HCT116 (cell line): ENCODE results near the gene CNTN4. TPM values are rescaled to one million over a fixed set of nuclear protein-coding genes. Genes with fewer than 3 reads are reported as not detected.

ENCODE experiments used
- ATAC-seq: fragments of 200-7000 bp; cut with Tn5 transposase; 2 replicates; pipeline ENCODE4 v1.9.1; 2020; ENCODE audit warnings: mild to moderate bottlenecking, moderate library complexity
- BruUV-seq: library from RNA; stranded (reverse); fragments of 400-500 nt; replicated peaks from 2 replicates; lab custom pipeline; 2021; lab: Mats Ljungman, UMichigan
- CTCF ChIA-PET: fragments of 300-600 bp; sonication (Branson Sonifier 250); formaldehyde crosslinking; loops from one replicate; lab custom pipeline; 2021; ENCODE audit warnings: antibody characterized with exemption; lab: Charles Lee
- POLR2A ChIA-PET: fragments of 300-600, 350-600 bp; sonication (Branson Sonifier 250); formaldehyde crosslinking; loops from one replicate; lab custom pipeline; 2021; ENCODE audit warnings: antibody characterized with exemption; lab: Charles Lee
- RAD21 ChIA-PET, 2 experiments: fragments of 300-600 bp; sonication (Branson Sonifier 250); formaldehyde crosslinking; loops; one replicate each; lab custom pipeline; 2023; ENCODE audit warnings: low total read pairs in 2 of 2; ENCODE audit not compliant: uncharacterized antibody in 2 of 2, unreplicated experiment in 2 of 2, low non-redundant PET in 1 of 2; lab: Charles Lee
- DNase-seq: peaks from one replicate; pipeline ENCODE4 v3.0.0-alpha.2; 2010; ENCODE audit warnings: low read depth, low spot score
- H2AFZ ChIP-seq: fragments of 200-600 bp; shearing (Covaris generic), sonication (generic); 2 replicates; pipeline ENCODE4 v1.6.1; 2017; ENCODE audit warnings: low read depth, mixed run types, mixed read lengths, antibody characterized with exemption, low read length; ENCODE audit not compliant: poor library complexity, severe bottlenecking
- H3K27ac ChIP-seq: 2 replicates; pipeline ENCODE4 v1.5.1; 2012; ENCODE audit warnings: low read depth, low read length
- H3K27me3 ChIP-seq: fragments of 200-600 bp; sonication (generic); 2 replicates; pipeline ENCODE4 v1.6.1; 2016; ENCODE audit warnings: mixed run types, low read length, mixed read lengths; ENCODE audit not compliant: insufficient read depth
- H3K36me3 ChIP-seq, 2 experiments: fragments of 200-500 bp in 1 of 2; fragments of 200-600 bp in 1 of 2; sonication (Bioruptor generic) in 1 of 2; sonication (generic) in 1 of 2; 2 replicates each; pipeline versions ENCODE4 v1.5.1 to v1.6.1; 2014 to 2016; ENCODE audit warnings: low read length in 2 of 2, inconsistent platforms in 1 of 2, mixed read lengths in 1 of 2, mixed run types in 1 of 2; ENCODE audit not compliant: insufficient read depth in 2 of 2, control insufficient read depth in 1 of 2
- H3K4me1 ChIP-seq, 2 experiments: fragments of 200-600 bp in 1 of 2; sonication (generic) in 1 of 2; 2 replicates each; pipeline versions ENCODE4 v1.5.1 to v1.6.1; 2012 to 2017; ENCODE audit warnings: low read length in 2 of 2, inconsistent platforms in 1 of 2, mild to moderate bottlenecking in 1 of 2, mixed read lengths in 1 of 2, mixed run types in 1 of 2, moderate library complexity in 1 of 2; ENCODE audit not compliant: insufficient read depth in 2 of 2, control insufficient read depth in 1 of 2
- H3K4me2 ChIP-seq: fragments of 200-600 bp; sonication (generic); 2 replicates; pipeline ENCODE4 v1.6.1; 2017; ENCODE audit warnings: mixed run types, low read length, mixed read lengths
- H3K4me3 ChIP-seq, 2 experiments: fragments of 200-600 bp in 1 of 2; sonication (generic) in 1 of 2; replicated peaks in 1 of 2; 2 replicates each; pipeline ENCODE4 v1.5.1; 2011 to 2016; ENCODE audit warnings: low read length in 2 of 2, control low read depth in 1 of 2, low read depth in 1 of 2, mild to moderate bottlenecking in 1 of 2, mixed read lengths in 1 of 2, mixed run types in 1 of 2
- H3K79me2 ChIP-seq: fragments of 200-600 bp; sonication (generic); 2 replicates; pipeline ENCODE4 v1.6.1; 2017; ENCODE audit warnings: mild to moderate bottlenecking, mixed run types, low read length, moderate library complexity, mixed read lengths; ENCODE audit not compliant: insufficient read depth
- H3K9ac ChIP-seq: fragments of 200-600 bp; sonication (generic); 2 replicates; pipeline ENCODE4 v1.6.1; 2016; ENCODE audit warnings: low read length, mixed read lengths
- H3K9me2 ChIP-seq: fragments of 200-600 bp; sonication (generic), shearing (Covaris generic); 2 replicates; pipeline ENCODE4 v1.6.1; 2017; ENCODE audit warnings: mixed run types, mild to moderate bottlenecking, moderate library complexity; ENCODE audit not compliant: insufficient read depth
- H3K9me3 ChIP-seq, 2 experiments: fragments of 200-500 bp in 1 of 2; fragments of 200-600 bp in 1 of 2; sonication (Bioruptor generic) in 1 of 2; sonication (generic) in 1 of 2; 2 replicates each; pipeline ENCODE4 v1.6.1; 2014 to 2017; ENCODE audit warnings: low read length in 2 of 2, mixed read lengths in 2 of 2, inconsistent platforms in 1 of 2, low read depth in 1 of 2, mild to moderate bottlenecking in 1 of 2, mixed run types in 1 of 2, moderate library complexity in 1 of 2; ENCODE audit not compliant: control insufficient read depth in 1 of 2, insufficient read depth in 1 of 2
- H4K20me1 ChIP-seq: fragments of 200-600 bp; sonication (generic), shearing (Covaris generic); 2 replicates; pipeline ENCODE4 v1.6.1; 2017; ENCODE audit warnings: mixed run types, mild to moderate bottlenecking, moderate library complexity; ENCODE audit not compliant: insufficient read depth
- CBX3 ChIP-seq: IDR thresholded peaks from 2 replicates; pipeline ENCODE4 v1.6.1; 2012; ENCODE audit warnings: low read depth
- ELF1 ChIP-seq: IDR thresholded peaks from 2 replicates; pipeline ENCODE4 v1.6.1; 2012; ENCODE audit warnings: low read depth, borderline replicate concordance
- SIN3A ChIP-seq: IDR thresholded peaks from 2 replicates; pipeline ENCODE4 v1.6.1; 2012; ENCODE audit warnings: low read depth
- TCF7L2 ChIP-seq: IDR thresholded peaks from 2 replicates; pipeline ENCODE4 v1.7.0; 2011; ENCODE audit warnings: borderline replicate concordance, inconsistent platforms; ENCODE audit not compliant: insufficient read depth, insufficient read length; ENCODE audit errors: extremely low read depth
- YY1 ChIP-seq: IDR thresholded peaks from 2 replicates; pipeline ENCODE4 v1.6.1; 2011; ENCODE audit warnings: low read length, low read depth, moderate library complexity, mild to moderate bottlenecking; ENCODE audit not compliant: insufficient replicate concordance; ENCODE audit errors: extremely low read depth
- intact Hi-C: fragments of 100-400 bp; cut with micrococcal nuclease; formaldehyde crosslinking; loops from 2 replicates; pipeline ENCODE4 v1.10.0; 2022
- total RNA-seq: library from RNA; stranded (reverse); gene quantifications from one replicate; pipeline ENCODE4 v1.2.1, GENCODE V29; 2021; ENCODE audit not compliant: unreplicated experiment
- TF ChIP-seq, protein P1 (sequence below): IDR thresholded peaks from 2 replicates; pipeline ENCODE4 v1.6.1; 2012
- TF ChIP-seq, protein P2 (sequence below): IDR thresholded peaks from 2 replicates; pipeline ENCODE4 v1.6.1; 2012
- TF ChIP-seq, protein P3 (sequence below): IDR thresholded peaks from 2 replicates; pipeline ENCODE4 v1.6.1; 2011; ENCODE audit warnings: mild to moderate bottlenecking, low read length, moderate library complexity; ENCODE audit not compliant: insufficient replicate concordance; ENCODE audit errors: extremely low read depth

The CNTN4 gene
- total RNA-seq, 1 experiment from 2014 or later: not detected

DNA sequence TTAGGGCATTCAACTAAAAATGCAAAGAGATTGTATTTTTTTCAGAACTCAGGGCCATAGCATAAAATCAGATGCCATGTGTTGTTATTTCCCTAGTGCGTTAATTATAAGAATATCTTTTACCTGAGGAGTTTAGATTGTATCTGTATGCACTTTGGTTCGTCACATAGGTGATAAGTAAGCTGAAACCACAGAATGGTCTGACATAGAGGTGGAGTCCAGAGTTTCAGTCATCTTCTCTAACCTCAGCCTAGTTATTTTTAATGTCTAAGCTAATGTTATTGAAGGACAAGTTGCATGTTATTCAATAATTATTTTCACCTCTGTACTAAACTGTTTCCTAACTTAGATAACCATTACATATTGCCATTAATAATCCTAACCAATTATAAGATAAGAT is 27.1 kb upstream of the CNTN4 start:
- Histone ChIP-seq H3K79me2 (no peaks in the 10 kb centered on the region), H3K36me3 (no peaks in the 10 kb centered on the region), H3K4me3 (no peak overlapping the region), H3K27ac (no peak overlapping the region), H3K4me2 (no peak overlapping the region), H3K9me2 (no peaks in the 10 kb centered on the region)
- intact Hi-C loops: no loop called here
- no TSS peak for BruUV-seq
- no peak for DNase-seq
- POLR2A ChIA-PET: no interaction called here
- no peak for TF ChIP-seq CBX3
- TF ChIP-seq, all 23 proteins: peak for 0
- no peaks in the 10 kb centered on the region for H4K20me1 ChIP-seq
- H3K27me3 ChIP-seq: no peaks in the 10 kb centered on the region
- H3K9ac ChIP-seq: no peak overlapping the region
- H2AFZ ChIP-seq: no peak overlapping the region
- peaks cover 1 to 19% of the 10 kb centered on the region in 2 experiments; a peak in 2 of 4 replicates for H3K9me3 ChIP-seq
- ChIA-PET CTCF (no interaction called here), RAD21 (no interaction called here)
- no peak for ATAC-seq
- no peaks in the 10 kb centered on the region for H3K4me1 ChIP-seq

DNA sequence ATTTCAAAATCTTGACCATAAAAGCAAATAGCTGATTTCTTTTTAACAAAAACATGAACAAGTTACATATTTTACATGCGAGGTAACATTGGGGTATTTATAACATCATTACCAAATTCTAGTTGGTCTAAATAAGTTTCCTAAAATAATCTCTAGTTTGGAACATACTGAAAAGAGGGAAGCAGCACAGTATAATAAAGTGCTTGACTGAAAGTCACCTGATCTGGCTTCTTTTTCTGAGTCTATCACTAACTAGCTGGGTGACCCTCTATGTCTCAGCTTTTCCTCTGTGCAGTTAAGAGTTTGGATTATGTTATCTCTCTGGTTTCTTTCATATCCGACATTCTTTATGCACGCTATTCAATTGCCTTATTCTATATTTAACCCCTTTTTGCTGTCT is 19.8 kb upstream of the CNTN4 start:
- Histone ChIP-seq H4K20me1 (no peaks in the 10 kb centered on the region), H3K27ac (no peak overlapping the region), H3K36me3 (no peaks in the 10 kb centered on the region), H3K9me2 (no peaks in the 10 kb centered on the region), H3K4me2 (no peak overlapping the region), H2AFZ (no peak overlapping the region), H3K4me3 (no peak overlapping the region), H3K27me3 (no peaks in the 10 kb centered on the region), H3K4me1 (no peaks in the 10 kb centered on the region), H3K79me2 (no peaks in the 10 kb centered on the region), H3K9ac (no peak overlapping the region), H3K9me3 (peaks cover 6 to 16% of the 10 kb centered on the region in 2 experiments; a peak in 2 of 4 replicates)
- POLR2A ChIA-PET: no interaction called here
- TF ChIP-seq ELF1: no peak
- TF ChIP-seq, protein P1, sequence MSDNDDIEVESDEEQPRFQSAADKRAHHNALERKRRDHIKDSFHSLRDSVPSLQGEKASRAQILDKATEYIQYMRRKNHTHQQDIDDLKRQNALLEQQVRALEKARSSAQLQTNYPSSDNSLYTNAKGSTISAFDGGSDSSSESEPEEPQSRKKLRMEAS: no peak
- TF ChIP-seq, protein P2, sequence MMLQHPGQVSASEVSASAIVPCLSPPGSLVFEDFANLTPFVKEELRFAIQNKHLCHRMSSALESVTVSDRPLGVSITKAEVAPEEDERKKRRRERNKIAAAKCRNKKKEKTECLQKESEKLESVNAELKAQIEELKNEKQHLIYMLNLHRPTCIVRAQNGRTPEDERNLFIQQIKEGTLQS: no peak
- TF ChIP-seq, protein P3, sequence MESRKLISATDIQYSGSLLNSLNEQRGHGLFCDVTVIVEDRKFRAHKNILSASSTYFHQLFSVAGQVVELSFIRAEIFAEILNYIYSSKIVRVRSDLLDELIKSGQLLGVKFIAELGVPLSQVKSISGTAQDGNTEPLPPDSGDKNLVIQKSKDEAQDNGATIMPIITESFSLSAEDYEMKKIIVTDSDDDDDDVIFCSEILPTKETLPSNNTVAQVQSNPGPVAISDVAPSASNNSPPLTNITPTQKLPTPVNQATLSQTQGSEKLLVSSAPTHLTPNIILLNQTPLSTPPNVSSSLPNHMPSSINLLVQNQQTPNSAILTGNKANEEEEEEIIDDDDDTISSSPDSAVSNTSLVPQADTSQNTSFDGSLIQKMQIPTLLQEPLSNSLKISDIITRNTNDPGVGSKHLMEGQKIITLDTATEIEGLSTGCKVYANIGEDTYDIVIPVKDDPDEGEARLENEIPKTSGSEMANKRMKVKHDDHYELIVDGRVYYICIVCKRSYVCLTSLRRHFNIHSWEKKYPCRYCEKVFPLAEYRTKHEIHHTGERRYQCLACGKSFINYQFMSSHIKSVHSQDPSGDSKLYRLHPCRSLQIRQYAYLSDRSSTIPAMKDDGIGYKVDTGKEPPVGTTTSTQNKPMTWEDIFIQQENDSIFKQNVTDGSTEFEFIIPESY: no peak
- TF ChIP-seq TCF7L2: no peak
- no peak for TF ChIP-seq SIN3A
- TF ChIP-seq YY1: no peak
- CTCF ChIA-PET: no interaction called here
- BruUV-seq: no TSS peak
- RAD21 ChIA-PET: no interaction called here
- no peak for ATAC-seq
- DNase-seq: no peak
- intact Hi-C loops: no loop called here
